PC-9 (cell line): Measurements from ENCODE around the gene RYR2. TPM values are rescaled to one million over a fixed set of nuclear protein-coding genes. Genes with fewer than 3 reads are reported as not detected.

Source experiments
- BruUV-seq: library from RNA; stranded (reverse); fragments of 400-500 nt; replicated peaks from 2 replicates; lab custom pipeline; 2021; lab: Mats Ljungman, UMichigan
- CTCF ChIA-PET: fragments of 300-600 bp; sonication (Branson Sonifier 250); formaldehyde crosslinking; loops from one replicate; lab custom pipeline; 2022; ENCODE audit warnings: antibody characterized with exemption; lab: Charles Lee
- POLR2A ChIA-PET: fragments of 300-600 bp; sonication (Branson Sonifier 250); formaldehyde crosslinking; loops from one replicate; lab custom pipeline; 2022; ENCODE audit warnings: antibody characterized with exemption; ENCODE audit not compliant: unreplicated experiment; lab: Charles Lee
- DNase-seq, 2 experiments: peaks; one replicate each; pipeline versions ENCODE4 v3.0.0 to v3.0.0-alpha.2; 2015 to 2022; ENCODE audit warnings: mixed read lengths in 1 of 2
- H2AFZ ChIP-seq: fragments of 200-600 bp; sonication (generic); 2 replicates; pipeline ENCODE4 v1.8.1; 2017; ENCODE audit warnings: antibody characterized with exemption
- H3F3A ChIP-seq: fragments of 200-600 bp; sonication (generic); 2 replicates; pipeline ENCODE4 v1.8.1; 2017; ENCODE audit warnings: antibody characterized with exemption, mild to moderate bottlenecking, low read depth; ENCODE audit not compliant: insufficient read depth
- H3K27ac ChIP-seq: fragments of 200-600 bp; sonication (generic); 2 replicates; pipeline ENCODE4 v1.6.1; 2016; ENCODE audit warnings: mixed run types
- H3K27me3 ChIP-seq: fragments of 200-600 bp; sonication (generic); 2 replicates; pipeline ENCODE4 v1.6.1; 2016; ENCODE audit warnings: low read depth, mixed run types; ENCODE audit not compliant: insufficient read depth
- H3K36me3 ChIP-seq: fragments of 200-600 bp; sonication (generic); 2 replicates; pipeline ENCODE4 v1.6.1; 2016; ENCODE audit warnings: low read depth, mixed run types
- H3K4me1 ChIP-seq: fragments of 200-600 bp; sonication (generic); replicated peaks from 2 replicates; pipeline ENCODE4 v1.6.1; 2016; ENCODE audit warnings: mixed run types; ENCODE audit not compliant: insufficient read depth
- H3K4me2 ChIP-seq: fragments of 200-600 bp; sonication (generic); 2 replicates; pipeline ENCODE4 v1.6.1; 2017; ENCODE audit warnings: mixed run types
- H3K4me3 ChIP-seq: fragments of 200-600 bp; sonication (generic); 2 replicates; pipeline ENCODE4 v1.6.1; 2016; ENCODE audit warnings: mixed run types
- H3K79me2 ChIP-seq: fragments of 200-600 bp; sonication (generic); 2 replicates; pipeline ENCODE4 v1.6.1; 2017; ENCODE audit warnings: low read depth, mixed run types
- H3K9me2 ChIP-seq: fragments of 200-600 bp; sonication (generic); 2 replicates; pipeline ENCODE4 v1.8.1; 2017; ENCODE audit warnings: mild to moderate bottlenecking; ENCODE audit not compliant: insufficient read depth
- H3K9me3 ChIP-seq: fragments of 200-600 bp; sonication (generic); 2 replicates; pipeline ENCODE4 v1.8.1; 2016; ENCODE audit warnings: low read depth; ENCODE audit not compliant: insufficient read depth
- H4K20me1 ChIP-seq: fragments of 200-600 bp; sonication (generic); 2 replicates; pipeline ENCODE4 v1.8.1; 2017; ENCODE audit not compliant: insufficient read depth
- EZH2 ChIP-seq: fragments of 200-600 bp; sonication (generic); IDR thresholded peaks from 2 replicates; pipeline ENCODE4 v1.8.0; 2017; ENCODE audit warnings: antibody characterized with exemption, low read depth
- intact Hi-C: fragments of 100-400 bp; cut with micrococcal nuclease; formaldehyde crosslinking; loops from one replicate; pipeline ENCODE4 v1.10.0; 2022; ENCODE audit not compliant: unreplicated experiment
- total RNA-seq: library from RNA; stranded (reverse); gene quantifications from 2 replicates; pipeline ENCODE4 v1.2.3, GENCODE V29; 2021
- TF ChIP-seq, protein P1 (sequence below): fragments of 200-600 bp; sonication (generic); conservative IDR thresholded peaks from 2 replicates; pipeline ENCODE4 v1.6.1; 2017; ENCODE audit warnings: mixed run types, antibody characterized with exemption, mild to moderate bottlenecking, moderate library complexity

The RYR2 gene
- total RNA-seq, 1 experiment from 2014 or later: not detected

- H3K9me2 ChIP-seq: no peaks in the 10 kb centered on the region
- H3K27me3 ChIP-seq: peaks cover 4% of the 10 kb centered on the region; the same call in 1 of the 2 replicates
- TF ChIP-seq, protein P1, sequence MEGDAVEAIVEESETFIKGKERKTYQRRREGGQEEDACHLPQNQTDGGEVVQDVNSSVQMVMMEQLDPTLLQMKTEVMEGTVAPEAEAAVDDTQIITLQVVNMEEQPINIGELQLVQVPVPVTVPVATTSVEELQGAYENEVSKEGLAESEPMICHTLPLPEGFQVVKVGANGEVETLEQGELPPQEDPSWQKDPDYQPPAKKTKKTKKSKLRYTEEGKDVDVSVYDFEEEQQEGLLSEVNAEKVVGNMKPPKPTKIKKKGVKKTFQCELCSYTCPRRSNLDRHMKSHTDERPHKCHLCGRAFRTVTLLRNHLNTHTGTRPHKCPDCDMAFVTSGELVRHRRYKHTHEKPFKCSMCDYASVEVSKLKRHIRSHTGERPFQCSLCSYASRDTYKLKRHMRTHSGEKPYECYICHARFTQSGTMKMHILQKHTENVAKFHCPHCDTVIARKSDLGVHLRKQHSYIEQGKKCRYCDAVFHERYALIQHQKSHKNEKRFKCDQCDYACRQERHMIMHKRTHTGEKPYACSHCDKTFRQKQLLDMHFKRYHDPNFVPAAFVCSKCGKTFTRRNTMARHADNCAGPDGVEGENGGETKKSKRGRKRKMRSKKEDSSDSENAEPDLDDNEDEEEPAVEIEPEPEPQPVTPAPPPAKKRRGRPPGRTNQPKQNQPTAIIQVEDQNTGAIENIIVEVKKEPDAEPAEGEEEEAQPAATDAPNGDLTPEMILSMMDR: no peak
- TF ChIP-seq EZH2: no peak
- no peaks in the 10 kb centered on the region for H3K79me2 ChIP-seq
- intact Hi-C loops: no loop called here
- no peaks in the 10 kb centered on the region for H3K36me3 ChIP-seq
- no peak for DNase-seq
- H3K4me3 ChIP-seq: no peak overlapping the region
- H3K9me3 ChIP-seq: no peaks in the 10 kb centered on the region
- H3F3A ChIP-seq: no peaks in the 10 kb centered on the region
- ChIA-PET CTCF (no interaction called here), POLR2A (no interaction called here)
- H2AFZ ChIP-seq: no peak overlapping the region
- BruUV-seq: no TSS peak
- H3K27ac ChIP-seq: no peak overlapping the region
- no peaks in the 10 kb centered on the region; the same call in 1 of the 2 replicates for H4K20me1 ChIP-seq
- no peak overlapping the region for H3K4me2 ChIP-seq
- no peaks in the 10 kb centered on the region for H3K4me1 ChIP-seq
Observed at GRCh38 chr1:237553078-237553477, 511.1 kb downstream of the RYR2 start.

GRCh38 chr1:237556911-237557310 is 514.9 kb downstream of the RYR2 start:
- Histone ChIP-seq H3K36me3 (no peaks in the 10 kb centered on the region), H3K9me3 (no peaks in the 10 kb centered on the region), H3K79me2 (no peaks in the 10 kb centered on the region), H3K9me2 (no peaks in the 10 kb centered on the region), H3K27me3 (no peaks in the 10 kb centered on the region), H3K4me2 (no peak overlapping the region), H3K27ac (no peak overlapping the region), H3F3A (no peaks in the 10 kb centered on the region), H4K20me1 (no peaks in the 10 kb centered on the region; the same call in 1 of the 2 replicates), H3K4me1 (no peaks in the 10 kb centered on the region), H2AFZ (no peak overlapping the region), H3K4me3 (no peak overlapping the region)
- intact Hi-C loops: no loop called here
- BruUV-seq: no TSS peak
- no peak for DNase-seq
- ChIA-PET CTCF (no interaction called here), POLR2A (no interaction called here)
- TF ChIP-seq EZH2: no peak
- TF ChIP-seq, protein P1: no peak

DNA sequence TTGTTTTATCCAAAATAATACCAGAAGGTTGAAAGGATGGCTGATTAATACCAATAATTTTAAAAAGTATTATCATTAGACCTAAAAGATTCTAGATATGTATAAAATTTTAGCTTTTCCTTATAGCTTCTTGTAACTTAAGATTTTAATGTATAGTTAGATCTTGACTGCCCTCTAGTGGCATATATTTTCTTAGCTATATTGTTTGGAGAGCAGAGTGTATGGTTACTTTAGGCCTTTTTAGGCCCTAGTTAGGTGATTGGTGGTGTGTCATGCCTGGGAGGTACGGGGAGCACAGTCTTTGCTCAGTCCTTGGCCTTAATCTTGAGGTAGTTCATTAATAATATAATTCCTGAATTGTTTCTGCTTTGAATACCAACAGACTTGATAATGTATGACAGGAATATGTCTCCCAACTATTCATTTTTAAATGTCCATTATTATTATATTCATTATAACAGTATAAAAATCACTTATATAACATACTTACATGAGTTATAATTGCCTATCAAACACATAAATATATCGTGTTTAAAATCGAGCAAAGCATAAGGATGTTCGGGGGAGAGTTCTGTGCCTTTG is 520.3 kb downstream of the RYR2 start:
- TF ChIP-seq EZH2: no peak
- TF ChIP-seq, protein P1: peak; percentile 83
- H3K27me3 ChIP-seq: no peaks in the 10 kb centered on the region
- H2AFZ ChIP-seq: no peak overlapping the region
- no peaks in the 10 kb centered on the region for H3K4me1 ChIP-seq
- no TSS peak for BruUV-seq
- intact Hi-C loops: loop anchor here (1.0 to 10.0 kb wide), 2 partner anchors 808 to 953 kb away; no protein-coding TSS in a partner anchor
- no peaks in the 10 kb centered on the region for H4K20me1 ChIP-seq
- H3K36me3 ChIP-seq: no peaks in the 10 kb centered on the region
- POLR2A ChIA-PET: no interaction called here
- peak in 1 of 2 experiments; percentile 69 for DNase-seq
- H3K4me3 ChIP-seq: no peak overlapping the region
- CTCF ChIA-PET: interaction anchor here (0.6 to 1.1 kb wide), 4 partner anchors 20 to 953 kb away, joined by 3 to 5 read pairs (median 4); no protein-coding TSS in a partner anchor
- no peak overlapping the region for H3K27ac ChIP-seq
- no peaks in the 10 kb centered on the region for H3K9me2 ChIP-seq
- H3K9me3 ChIP-seq: no peaks in the 10 kb centered on the region
- no peaks in the 10 kb centered on the region for H3K79me2 ChIP-seq
- H3K4me2 ChIP-seq: no peak overlapping the region
- no peaks in the 10 kb centered on the region for H3F3A ChIP-seq
